DMS114 treated with DMSO at 0.1 percent for 48 hours (cell line): ENCODE results near the gene MUS81.
"Not testable (repeated sequence)": the region's sequence is repeated elsewhere in the genome, so short reads cannot be mapped to it uniquely, and the experiment has no call there.

Source experiments
- DNase-seq: peaks from one replicate; lab custom pipeline; 2025; ENCODE audit not compliant: unreplicated experiment; lab: John Stamatoyannopoulos, UW

MUS81 gene

GRCh38 chr11:65844231-65844872 lies 15.9 kb upstream of the MUS81 start:
- no peak for DNase-seq

GRCh38 chr11:65847746-65848145 lies 12.5 kb upstream of the MUS81 start:
- DNase-seq, result no peak

GRCh38 chr11:65848693-65849092 lies 11.5 kb upstream of the MUS81 start:
- DNase-seq, result not testable (repeated sequence)

DNA sequence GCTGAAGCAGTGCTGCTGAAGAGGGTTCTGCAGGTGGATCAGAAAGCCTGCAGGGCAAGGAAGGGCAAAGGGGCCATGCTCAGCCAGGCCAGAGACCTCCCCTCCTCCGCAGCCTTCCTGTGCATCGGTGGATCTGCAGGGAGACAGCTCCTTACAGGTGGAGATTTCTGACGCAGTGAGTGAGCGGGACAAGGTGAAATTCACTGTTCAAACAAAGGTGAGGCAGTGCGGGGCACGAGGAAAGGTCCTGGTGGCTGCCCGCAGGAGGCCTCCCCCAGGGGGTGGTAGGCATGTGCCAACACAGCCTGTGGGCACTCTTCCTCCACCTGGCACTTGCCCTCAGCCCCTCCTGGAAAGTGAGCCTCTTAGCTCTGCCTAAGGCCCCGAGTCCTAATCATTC lies 10.9 kb upstream of the MUS81 start:
- no peak for DNase-seq

DNA sequence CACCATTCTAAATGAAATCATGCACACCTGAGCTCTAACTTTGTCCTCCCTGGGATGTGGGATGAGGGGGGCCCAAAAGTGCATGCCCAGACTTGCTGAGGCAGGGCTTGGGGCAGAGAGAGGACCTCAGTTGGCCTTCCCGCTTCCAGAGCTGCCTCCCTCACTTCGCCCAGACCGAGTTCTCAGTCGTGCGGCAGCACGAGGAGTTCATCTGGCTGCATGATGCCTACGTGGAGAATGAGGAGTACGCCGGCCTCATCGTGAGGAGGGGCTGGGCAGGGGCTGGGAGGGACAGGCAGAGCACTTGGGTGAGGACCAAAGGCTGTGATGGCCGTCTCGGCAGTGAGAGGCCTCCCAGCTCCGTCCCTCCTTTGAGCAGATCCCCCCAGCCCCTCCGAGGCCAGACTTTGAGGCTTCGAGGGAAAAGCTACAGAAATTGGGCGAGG lies 10.4 kb upstream of the MUS81 start:
- DNase-seq, result no peak

- no peak for DNase-seq
These were observed 9.8 kb upstream of the MUS81 start for GRCh38 chr11:65850217-65851082.

GRCh38 chr11:65851083-65851579 lies 9.1 kb upstream of the MUS81 start:
- no peak for DNase-seq

GRCh38 chr11:65851811-65852507 lies 8.3 kb upstream of the MUS81 start:
- DNase-seq, result no peak

DNA sequence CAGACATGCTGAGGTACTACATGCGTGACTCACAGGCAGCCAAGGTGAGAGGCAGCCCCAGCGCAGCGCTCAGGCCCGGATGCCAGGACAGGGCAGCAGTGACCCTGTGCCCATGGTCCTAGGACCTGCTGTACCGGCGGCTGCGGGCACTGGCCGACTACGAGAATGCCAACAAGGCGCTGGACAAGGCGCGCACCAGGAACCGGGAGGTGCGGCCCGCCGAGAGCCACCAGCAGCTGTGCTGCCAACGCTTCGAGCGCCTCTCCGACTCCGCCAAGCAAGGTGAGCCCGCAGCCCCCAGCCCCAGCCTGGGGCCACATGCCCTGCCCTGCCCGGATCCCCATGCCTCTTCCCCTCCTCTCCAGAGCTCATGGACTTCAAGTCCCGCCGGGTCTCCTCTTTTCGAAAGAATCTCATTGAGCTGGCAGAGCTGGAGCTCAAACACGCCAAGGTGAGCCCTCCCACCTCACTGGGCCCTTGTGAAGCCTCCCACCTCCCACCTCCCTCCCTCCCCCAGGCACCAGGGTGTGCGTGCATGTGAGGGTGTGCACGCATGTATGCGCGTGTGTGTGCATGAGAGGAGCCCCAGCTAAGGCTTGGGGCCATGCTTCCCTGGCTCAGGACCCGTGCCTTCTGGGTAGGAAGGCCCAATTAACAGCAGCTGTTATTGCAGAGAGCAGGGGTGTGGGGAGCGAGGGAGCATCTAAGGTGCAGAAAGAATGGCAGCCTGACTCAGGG lies 7.6 kb upstream of the MUS81 start:
- DNase-seq, result no peak

GRCh38 chr11:65853246-65853979 lies 6.8 kb upstream of the MUS81 start:
- no peak for DNase-seq

GRCh38 chr11:65854161-65854592 lies 6.1 kb upstream of the MUS81 start:
- DNase-seq, result no peak

GRCh38 chr11:65854852-65855837 lies 5.1 kb upstream of the MUS81 start:
- DNase-seq, result no peak

GRCh38 chr11:65855927-65856363 lies 4.3 kb upstream of the MUS81 start:
- no peak for DNase-seq

DNA sequence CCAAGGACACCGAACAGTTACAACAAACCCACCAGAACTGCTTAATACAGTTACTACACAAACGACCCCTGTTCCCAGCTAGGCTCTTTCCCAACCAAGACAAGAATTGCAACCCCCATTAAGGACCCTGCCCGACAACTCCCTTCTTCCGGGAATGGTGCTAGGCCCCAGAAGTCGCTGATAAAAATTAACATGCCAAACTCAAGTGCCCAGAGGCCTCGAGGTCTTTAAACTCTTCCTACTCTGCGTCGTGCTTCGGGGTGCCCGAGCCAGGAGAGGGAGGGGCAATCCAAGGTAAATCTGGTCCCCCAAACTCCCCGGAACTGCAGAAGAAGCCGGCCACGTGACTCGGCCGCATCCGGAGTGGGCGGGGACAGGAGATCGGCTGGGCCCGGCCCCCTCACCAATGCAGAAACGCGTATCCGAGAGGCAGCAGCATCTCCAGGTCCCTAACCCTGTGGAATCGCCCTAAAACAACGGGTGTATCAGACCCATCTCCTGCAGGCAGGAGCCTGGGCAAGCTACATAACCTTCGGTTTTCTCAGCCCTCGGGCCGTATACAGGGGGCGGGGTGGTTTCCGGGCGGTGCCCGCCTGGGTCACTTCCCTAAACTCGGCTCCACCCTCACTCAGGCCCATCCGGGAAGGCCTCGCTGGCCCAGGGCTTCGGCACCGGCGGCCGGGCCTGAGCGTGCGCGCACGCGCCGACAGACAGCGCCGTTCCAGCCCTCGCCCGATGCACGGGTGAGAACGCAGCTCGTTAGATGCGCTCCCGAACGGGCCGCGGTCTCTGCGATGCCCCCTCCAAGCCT lies 3.3 kb upstream of the MUS81 start:
- peak; percentile 76 for DNase-seq

DNA sequence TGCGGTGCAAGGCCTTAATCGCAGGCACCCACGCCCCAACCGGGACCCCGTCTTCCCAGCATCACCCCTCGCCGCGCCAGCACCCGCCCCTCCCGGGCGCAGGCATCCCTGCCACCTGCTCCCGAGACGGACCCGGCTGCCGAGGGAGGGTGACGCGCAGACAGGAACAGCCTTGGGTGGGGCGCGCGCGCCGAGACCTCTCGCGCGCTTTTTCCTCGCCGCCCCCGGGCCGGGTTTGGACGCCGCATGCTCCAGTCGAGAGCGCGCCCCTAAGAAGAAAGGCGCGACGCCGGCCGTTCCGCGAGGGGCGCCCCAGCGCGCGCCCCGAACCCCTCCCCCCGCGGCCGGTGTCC lies 2.8 kb upstream of the MUS81 start:
- no peak for DNase-seq

GRCh38 chr11:65857853-65858680 lies 2.2 kb upstream of the MUS81 start, which contains the start of gene CFL1:
CFL1 (minus strand) TSS chr11:65858180; CDS start chr11:65858099, 81 bp downstream.
- peak; percentile 94 for DNase-seq

DNA sequence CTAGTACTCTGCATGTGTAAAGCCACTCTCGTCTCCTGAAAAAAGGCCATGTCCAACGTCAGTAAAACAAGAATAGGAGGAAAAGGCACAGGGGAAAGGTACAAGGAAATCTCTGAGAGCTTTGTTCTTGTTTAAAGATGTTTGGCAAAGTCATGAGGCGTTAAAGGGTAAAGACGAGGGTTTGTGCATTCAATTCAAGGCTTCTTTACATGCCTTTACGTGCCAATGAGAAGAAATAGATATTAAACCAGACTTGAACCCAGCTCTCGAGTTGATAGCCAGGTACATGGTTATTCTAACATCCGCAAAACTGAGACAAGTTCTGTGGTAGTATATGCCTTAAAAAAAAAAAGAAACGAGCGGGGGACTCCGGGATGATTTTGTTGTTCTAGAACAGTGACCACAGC lies 1.5 kb upstream of the MUS81 start:
- no peak for DNase-seq
